ENCODE data around the gene SEMA6A.

Gene SEMA6A

DNA sequence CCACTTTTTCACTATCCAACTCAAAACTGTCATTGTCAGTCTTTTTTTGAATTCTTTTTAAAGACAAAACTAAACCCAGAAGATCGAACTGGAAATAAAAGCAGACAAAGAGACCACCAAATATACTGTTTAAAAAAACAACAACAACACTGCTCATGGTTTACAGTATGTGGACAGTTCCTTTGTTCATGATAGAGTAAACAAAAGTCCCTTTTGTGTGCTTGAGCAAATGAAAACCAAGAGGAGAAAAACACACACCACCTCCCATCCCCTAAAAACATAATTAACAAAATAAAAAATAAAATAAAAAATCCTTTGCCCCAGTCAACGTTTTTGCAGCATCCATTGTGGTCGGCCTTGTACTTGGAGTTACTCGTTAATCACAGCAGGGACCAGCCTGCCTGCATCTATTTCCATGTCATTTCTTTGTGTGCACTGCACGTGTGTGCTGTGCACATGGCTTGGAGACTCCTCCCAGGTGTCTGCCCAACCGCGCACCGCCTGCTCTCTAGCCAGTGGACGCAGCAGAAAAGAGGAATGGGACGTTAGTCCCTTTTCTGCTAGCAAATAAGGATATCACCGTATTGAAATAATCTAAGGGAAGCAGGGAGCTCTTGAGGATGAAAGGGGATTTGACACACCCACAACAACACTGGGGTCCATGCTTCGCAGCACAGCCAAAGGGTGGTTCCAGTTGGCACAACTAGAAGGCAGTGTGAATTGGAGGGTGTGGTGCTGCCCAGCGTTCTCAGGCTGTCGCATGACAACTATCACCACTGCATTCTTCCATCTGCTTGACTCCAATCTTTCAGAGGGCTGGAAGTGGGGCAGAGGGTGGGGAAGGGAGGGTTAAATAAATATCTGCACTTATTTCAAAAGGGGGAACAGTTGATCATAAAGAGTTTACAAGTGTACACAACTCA lies 130.0 kb downstream of the SEMA6A start:
- H3K27me3 ChIP-seq (replicated peaks; ENCODE audit: control insufficient read depth, insufficient read depth, low read length, poor library complexity, severe bottlenecking) = no peaks in the 10 kb centered on the region
- DNase-seq = no peak
- H3K4me1 ChIP-seq (ENCODE audit: control insufficient read depth, insufficient read depth, low read length, poor library complexity, severe bottlenecking) = no peaks in the 10 kb centered on the region
- H3K36me3 ChIP-seq (ENCODE audit: control insufficient read depth, insufficient read depth, low read length) = peaks cover 3% of the 10 kb centered on the region
- no peak overlapping the region for H3K27ac ChIP-seq (ENCODE audit: insufficient read depth, low read length, poor library complexity, severe bottlenecking)
- H3K9me3 ChIP-seq (ENCODE audit: control insufficient read depth, low read length) = no peaks in the 10 kb centered on the region
- H3K4me3 ChIP-seq (ENCODE audit: insufficient read depth, low read depth, low read length, poor library complexity, severe bottlenecking) = no peak overlapping the region

GRCh38 chr5:116442931-116443551 lies 131.6 kb downstream of the SEMA6A start:
- DNase-seq = no peak
- no peak overlapping the region for H3K27ac ChIP-seq (ENCODE audit: insufficient read depth, low read length, poor library complexity, severe bottlenecking)
- H3K27me3 ChIP-seq (replicated peaks; ENCODE audit: control insufficient read depth, insufficient read depth, low read length, poor library complexity, severe bottlenecking) = no peaks in the 10 kb centered on the region
- H3K4me1 ChIP-seq (ENCODE audit: control insufficient read depth, insufficient read depth, low read length, poor library complexity, severe bottlenecking) = no peaks in the 10 kb centered on the region
- no peak overlapping the region for H3K4me3 ChIP-seq (ENCODE audit: insufficient read depth, low read depth, low read length, poor library complexity, severe bottlenecking)
- H3K9me3 ChIP-seq (ENCODE audit: control insufficient read depth, low read length) = no peaks in the 10 kb centered on the region
- peaks cover 3% of the 10 kb centered on the region for H3K36me3 ChIP-seq (ENCODE audit: control insufficient read depth, insufficient read depth, low read length)

DNA sequence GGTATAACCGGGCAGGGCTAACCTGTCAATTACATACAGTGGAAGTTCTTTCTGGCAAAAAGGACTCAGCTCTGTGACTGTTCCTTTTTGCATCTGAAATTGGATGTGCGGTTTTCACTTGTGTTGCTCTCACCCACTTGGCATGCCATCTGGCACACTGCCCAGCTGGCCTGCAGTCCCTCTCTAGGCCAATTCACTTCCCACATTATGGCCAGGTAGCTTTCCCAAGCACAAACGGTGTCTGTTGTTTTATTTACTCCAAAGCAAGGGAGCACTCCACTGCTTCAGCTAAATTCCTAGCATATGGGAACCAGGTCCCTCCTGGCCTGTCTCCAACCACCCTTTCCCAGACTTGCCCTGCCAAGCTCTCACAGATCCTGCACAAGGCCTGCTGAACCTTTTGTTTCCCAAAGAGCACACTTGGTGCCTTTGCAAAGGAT lies 132.5 kb downstream of the SEMA6A start:
- Histone ChIP-seq H3K27me3 (replicated peaks; ENCODE audit: control insufficient read depth, insufficient read depth, low read length, poor library complexity, severe bottlenecking) (no peaks in the 10 kb centered on the region), H3K4me1 (ENCODE audit: control insufficient read depth, insufficient read depth, low read length, poor library complexity, severe bottlenecking) (no peaks in the 10 kb centered on the region), H3K27ac (ENCODE audit: insufficient read depth, low read length, poor library complexity, severe bottlenecking) (no peak overlapping the region), H3K9me3 (ENCODE audit: control insufficient read depth, low read length) (no peaks in the 10 kb centered on the region), H3K4me3 (ENCODE audit: insufficient read depth, low read depth, low read length, poor library complexity, severe bottlenecking) (no peak overlapping the region), H3K36me3 (ENCODE audit: control insufficient read depth, insufficient read depth, low read length) (peaks cover 3% of the 10 kb centered on the region)
- no peak for DNase-seq

DNA sequence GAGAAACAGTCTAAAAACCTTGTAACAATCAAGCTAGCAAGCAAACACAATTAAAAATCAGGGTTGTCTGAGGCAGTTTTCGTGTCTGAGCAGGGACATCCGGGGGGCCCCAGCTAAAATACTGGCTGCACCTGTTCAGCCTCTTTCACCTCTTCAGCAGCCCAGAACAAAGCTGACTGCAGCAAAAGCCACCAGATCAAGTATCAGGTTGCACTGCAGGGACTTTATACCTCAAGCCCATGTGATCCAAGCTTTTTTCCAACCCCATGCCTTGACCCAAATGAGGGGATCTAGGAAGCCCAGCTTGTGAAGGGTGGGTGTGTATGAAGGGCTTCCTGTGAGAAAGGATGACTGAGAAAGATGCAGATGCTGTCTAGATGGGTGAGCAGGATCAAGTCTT lies 133.4 kb downstream of the SEMA6A start:
- H3K27me3 ChIP-seq (replicated peaks; ENCODE audit: control insufficient read depth, insufficient read depth, low read length, poor library complexity, severe bottlenecking) = no peaks in the 10 kb centered on the region
- H3K9me3 ChIP-seq (ENCODE audit: control insufficient read depth, low read length) = no peaks in the 10 kb centered on the region
- H3K4me3 ChIP-seq (ENCODE audit: insufficient read depth, low read depth, low read length, poor library complexity, severe bottlenecking) = no peak overlapping the region
- peaks cover under 1% of the 10 kb centered on the region for H3K36me3 ChIP-seq (ENCODE audit: control insufficient read depth, insufficient read depth, low read length)
- DNase-seq = no peak
- no peak overlapping the region for H3K27ac ChIP-seq (ENCODE audit: insufficient read depth, low read length, poor library complexity, severe bottlenecking)
- H3K4me1 ChIP-seq (ENCODE audit: control insufficient read depth, insufficient read depth, low read length, poor library complexity, severe bottlenecking) = no peaks in the 10 kb centered on the region

GRCh38 chr5:116440457-116441001 lies 134.1 kb downstream of the SEMA6A start:
- Histone ChIP-seq H3K4me1 (ENCODE audit: control insufficient read depth, insufficient read depth, low read length, poor library complexity, severe bottlenecking) (no peaks in the 10 kb centered on the region), H3K9me3 (ENCODE audit: control insufficient read depth, low read length) (no peaks in the 10 kb centered on the region), H3K4me3 (ENCODE audit: insufficient read depth, low read depth, low read length, poor library complexity, severe bottlenecking) (no peak overlapping the region), H3K27me3 (replicated peaks; ENCODE audit: control insufficient read depth, insufficient read depth, low read length, poor library complexity, severe bottlenecking) (no peaks in the 10 kb centered on the region), H3K27ac (ENCODE audit: insufficient read depth, low read length, poor library complexity, severe bottlenecking) (no peak overlapping the region), H3K36me3 (ENCODE audit: control insufficient read depth, insufficient read depth, low read length) (no peaks in the 10 kb centered on the region)
- DNase-seq = no peak

DNA sequence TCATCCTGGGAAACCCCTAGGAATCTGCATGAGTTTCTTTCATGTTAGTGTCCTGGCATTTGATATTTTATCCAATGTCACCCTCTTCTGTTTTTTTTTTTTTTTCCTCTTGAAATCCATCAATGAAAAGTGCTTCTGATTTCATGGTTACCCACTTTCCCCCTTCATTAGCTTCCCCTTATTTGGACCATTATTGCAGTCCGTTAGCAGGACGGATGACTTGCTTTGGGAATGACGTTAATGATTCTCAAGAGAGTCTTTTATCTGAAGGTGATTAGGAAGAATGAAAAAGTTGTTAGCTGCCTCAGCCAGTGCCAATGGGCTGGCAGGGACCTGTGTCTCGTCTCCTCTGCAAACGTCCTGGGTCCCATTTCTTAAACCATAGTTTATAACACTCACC lies 134.7 kb downstream of the SEMA6A start:
- DNase-seq = no peak
- Histone ChIP-seq H3K4me1 (ENCODE audit: control insufficient read depth, insufficient read depth, low read length, poor library complexity, severe bottlenecking) (no peaks in the 10 kb centered on the region), H3K36me3 (ENCODE audit: control insufficient read depth, insufficient read depth, low read length) (no peaks in the 10 kb centered on the region), H3K9me3 (ENCODE audit: control insufficient read depth, low read length) (no peaks in the 10 kb centered on the region), H3K27me3 (replicated peaks; ENCODE audit: control insufficient read depth, insufficient read depth, low read length, poor library complexity, severe bottlenecking) (no peaks in the 10 kb centered on the region), H3K4me3 (ENCODE audit: insufficient read depth, low read depth, low read length, poor library complexity, severe bottlenecking) (no peak overlapping the region), H3K27ac (ENCODE audit: insufficient read depth, low read length, poor library complexity, severe bottlenecking) (no peak overlapping the region)

GRCh38 chr5:116438979-116439554 lies 135.6 kb downstream of the SEMA6A start:
- H3K9me3 ChIP-seq (ENCODE audit: control insufficient read depth, low read length) = no peaks in the 10 kb centered on the region
- H3K4me3 ChIP-seq (ENCODE audit: insufficient read depth, low read depth, low read length, poor library complexity, severe bottlenecking) = no peak overlapping the region
- no peak for DNase-seq
- H3K4me1 ChIP-seq (ENCODE audit: control insufficient read depth, insufficient read depth, low read length, poor library complexity, severe bottlenecking) = no peaks in the 10 kb centered on the region
- no peaks in the 10 kb centered on the region for H3K27me3 ChIP-seq (replicated peaks; ENCODE audit: control insufficient read depth, insufficient read depth, low read length, poor library complexity, severe bottlenecking)
- H3K36me3 ChIP-seq (ENCODE audit: control insufficient read depth, insufficient read depth, low read length) = no peaks in the 10 kb centered on the region
- H3K27ac ChIP-seq (ENCODE audit: insufficient read depth, low read length, poor library complexity, severe bottlenecking) = no peak overlapping the region

GRCh38 chr5:116437922-116438578 lies 136.6 kb downstream of the SEMA6A start:
- Histone ChIP-seq H3K36me3 (ENCODE audit: control insufficient read depth, insufficient read depth, low read length) (no peaks in the 10 kb centered on the region), H3K9me3 (ENCODE audit: control insufficient read depth, low read length) (no peaks in the 10 kb centered on the region), H3K4me1 (ENCODE audit: control insufficient read depth, insufficient read depth, low read length, poor library complexity, severe bottlenecking) (no peaks in the 10 kb centered on the region), H3K4me3 (ENCODE audit: insufficient read depth, low read depth, low read length, poor library complexity, severe bottlenecking) (no peak overlapping the region), H3K27ac (ENCODE audit: insufficient read depth, low read length, poor library complexity, severe bottlenecking) (no peak overlapping the region), H3K27me3 (replicated peaks; ENCODE audit: control insufficient read depth, insufficient read depth, low read length, poor library complexity, severe bottlenecking) (no peaks in the 10 kb centered on the region)
- no peak for DNase-seq

- H3K4me1 ChIP-seq (ENCODE audit: control insufficient read depth, insufficient read depth, low read length, poor library complexity, severe bottlenecking) = no peaks in the 10 kb centered on the region
- H3K4me3 ChIP-seq (ENCODE audit: insufficient read depth, low read depth, low read length, poor library complexity, severe bottlenecking) = no peak overlapping the region
- H3K27me3 ChIP-seq (replicated peaks; ENCODE audit: control insufficient read depth, insufficient read depth, low read length, poor library complexity, severe bottlenecking) = no peaks in the 10 kb centered on the region
- no peaks in the 10 kb centered on the region for H3K9me3 ChIP-seq (ENCODE audit: control insufficient read depth, low read length)
- no peak for DNase-seq
- H3K36me3 ChIP-seq (ENCODE audit: control insufficient read depth, insufficient read depth, low read length) = no peaks in the 10 kb centered on the region
- no peak overlapping the region for H3K27ac ChIP-seq (ENCODE audit: insufficient read depth, low read length, poor library complexity, severe bottlenecking)
Measured at GRCh38 chr5:116437351-116437705, 137.3 kb downstream of the SEMA6A start.

All from effector memory CD4-positive, alpha-beta T cell (primary cell).